Esophagus squamous epithelium (tissue), 4 donors: ENCODE results near the gene RNF32.

Experiments used
- CTCF ChIP-seq, 6 experiments: fragments of 450-650 bp in 4 of 6; fragments of 200-600 bp in 2 of 6; sonication (generic) in 2 of 6; IDR thresholded peaks; one replicate each; pipeline ENCODE4 v1.5.1; 2016 to 2019; ENCODE audit warnings: antibody characterized with exemption in 6 of 6, mild to moderate bottlenecking in 4 of 6, moderate library complexity in 4 of 6
- POLR2A ChIP-seq, 4 donors: fragments of 450-650 bp; IDR thresholded peaks; one replicate each; pipeline ENCODE4 v1.6.1; 2017; ENCODE audit warnings: antibody characterized with exemption in 4 of 4, mild to moderate bottlenecking in 4 of 4, moderate library complexity in 3 of 4

- TF ChIP-seq CTCF (IDR thresholded peaks at IDR 0.05), result no peak
- TF ChIP-seq POLR2A (IDR thresholded peaks at IDR 0.05), result no peak
These were observed 6.5 kb upstream of the RNF32 start for GRCh38 chr7:156634117-156634516.
